GM21515 (cell line): ENCODE results near the gene WNT9A.

ENCODE experiments used
- ATAC-seq: cut with Tn5 transposase; IDR thresholded peaks from one replicate; pipeline ENCODE4 v1.9.1; 2021; ENCODE audit not compliant: unreplicated experiment

The WNT9A gene

DNA sequence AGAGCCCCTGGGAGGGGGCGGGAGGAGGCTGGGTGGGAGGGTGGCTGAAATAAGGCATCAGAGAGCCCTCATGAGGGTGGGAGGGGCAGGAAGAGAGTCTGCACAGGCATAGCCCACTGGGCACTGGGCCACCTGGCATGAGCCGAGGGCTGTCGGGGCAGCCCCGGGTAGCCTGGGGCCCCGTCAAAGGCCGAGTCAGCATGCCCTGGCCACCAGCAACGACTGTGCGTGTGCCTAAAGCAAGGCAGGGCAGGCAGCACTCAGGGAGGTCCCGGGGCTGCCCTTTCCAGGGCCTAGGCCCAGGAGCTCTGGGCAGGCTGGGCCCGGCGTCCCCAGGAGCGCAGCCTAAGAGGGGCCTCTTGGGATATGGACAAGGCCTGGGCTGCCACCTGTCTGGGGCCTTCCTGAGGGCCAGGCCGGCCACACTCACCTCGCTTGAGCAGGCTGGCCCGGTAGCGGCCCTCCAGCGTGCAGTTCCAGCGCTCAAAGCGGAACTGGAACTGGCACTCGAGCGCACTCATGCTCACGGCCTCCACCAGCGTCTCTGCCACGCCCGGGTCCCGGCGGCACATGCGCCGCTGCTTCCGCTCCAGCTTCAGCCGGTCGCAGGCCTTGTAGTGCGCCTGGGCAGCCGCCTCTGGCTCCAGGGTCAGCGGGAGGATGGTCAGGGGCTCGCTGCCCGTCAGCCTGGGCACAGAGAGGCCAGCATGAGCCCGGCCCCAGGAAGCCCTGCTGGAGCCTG, 22.7 kb downstream of the WNT9A start:
- ATAC-seq: no peak

DNA sequence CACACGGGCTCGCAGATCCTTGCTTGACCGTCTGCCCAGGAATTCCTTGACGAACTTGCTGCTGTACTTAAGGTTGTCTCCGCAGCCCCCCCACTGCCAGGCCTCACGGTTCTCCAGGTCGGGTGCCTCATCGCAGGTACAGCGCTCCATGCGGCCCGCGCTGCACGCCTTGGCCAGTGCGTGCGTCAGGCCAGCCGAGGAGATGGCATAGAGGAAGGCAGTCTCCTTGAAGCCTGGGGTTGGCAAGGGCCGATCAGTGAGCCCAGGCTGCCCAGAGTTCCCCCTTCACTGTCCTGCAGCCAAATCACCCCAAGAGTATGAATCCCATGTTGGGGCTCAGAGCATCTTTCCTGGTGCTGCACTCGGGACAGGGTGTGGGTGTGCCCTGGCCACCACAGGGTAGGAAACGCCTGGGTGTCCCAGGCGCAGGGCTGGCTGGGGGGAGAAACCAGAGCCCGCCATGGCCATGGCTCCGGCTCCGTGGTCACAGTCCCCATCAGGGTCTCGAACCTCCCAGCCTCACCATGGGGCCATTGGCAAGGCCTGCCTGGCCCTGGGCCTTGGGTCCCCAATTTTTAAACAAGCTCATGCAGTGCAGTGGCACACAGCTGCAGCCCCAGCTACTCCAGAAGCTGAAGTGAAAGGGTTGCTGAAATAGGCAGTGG, 23.4 kb downstream of the WNT9A start:
- no peak for ATAC-seq

GRCh38 chr1:227923353-227924167, 24.2 kb downstream of the WNT9A start:
- ATAC-seq: no peak

DNA sequence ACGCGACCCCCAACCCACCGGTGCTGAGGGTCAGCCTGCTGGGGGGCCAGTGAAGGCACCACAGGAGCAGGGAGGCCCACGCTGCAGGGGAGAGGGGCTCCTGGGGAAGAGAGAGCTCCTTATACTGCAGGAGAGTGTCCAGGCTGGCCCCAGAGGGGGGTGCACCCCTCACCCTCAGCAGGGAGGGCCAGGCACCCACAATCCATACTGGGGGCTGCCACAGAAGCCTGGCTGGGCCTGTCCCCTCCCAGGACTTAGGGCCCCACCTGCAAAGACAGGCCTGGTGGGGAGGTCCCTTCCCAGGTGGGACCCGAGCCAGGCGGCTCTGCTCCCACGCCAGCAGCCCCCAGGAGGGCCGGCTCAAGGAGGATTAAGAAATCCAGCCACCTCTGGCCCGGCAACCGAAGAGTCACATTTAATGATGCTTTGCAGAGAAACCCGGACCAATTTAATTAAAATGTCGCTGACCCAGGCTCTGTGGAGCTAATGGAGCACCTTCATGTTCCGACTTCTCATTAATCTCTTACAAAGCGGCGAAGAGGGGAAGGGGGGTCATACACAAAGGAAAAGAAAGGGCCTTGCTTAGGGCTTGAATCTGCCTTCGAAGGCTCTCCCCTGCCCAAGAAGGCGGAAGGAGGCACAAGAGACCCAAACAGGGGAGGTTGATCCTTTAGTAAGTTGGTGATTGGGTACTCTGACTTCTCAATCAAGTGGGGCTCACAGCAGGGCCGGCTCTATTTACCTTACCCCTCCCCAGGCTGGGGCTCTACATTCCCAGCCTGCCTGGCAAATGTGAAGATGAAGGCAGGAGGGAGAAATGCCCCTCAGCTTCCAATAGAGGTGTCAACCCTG, 25.0 kb downstream of the WNT9A start:
- no peak for ATAC-seq

- no peak for ATAC-seq
Measured at GRCh38 chr1:227921461-227922185, 26.1 kb downstream of the WNT9A start.

- ATAC-seq: no peak
Measured at GRCh38 chr1:227920896-227921295, 26.8 kb downstream of the WNT9A start.

GRCh38 chr1:227920426-227920825, 27.3 kb downstream of the WNT9A start:
- ATAC-seq: no peak

DNA sequence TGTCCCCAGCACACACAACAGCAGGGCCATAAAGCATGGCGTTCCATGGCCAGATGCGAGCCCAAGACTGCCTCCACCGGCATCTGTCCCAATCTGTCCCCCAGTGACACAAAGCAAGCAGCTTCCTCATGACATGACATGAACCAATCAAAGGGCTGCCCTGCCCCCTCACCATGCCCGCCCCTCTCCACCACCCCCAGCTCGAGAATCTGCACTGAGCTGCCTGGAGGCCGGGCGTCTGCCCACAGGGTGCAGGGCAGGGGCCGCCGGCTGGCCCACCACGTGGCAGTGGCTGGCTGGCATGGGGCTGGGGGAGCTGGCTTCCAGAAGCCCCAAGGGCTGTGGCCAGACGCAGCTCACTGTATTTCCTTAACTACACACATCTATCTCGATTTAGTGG, 27.8 kb downstream of the WNT9A start:
- no peak for ATAC-seq

DNA sequence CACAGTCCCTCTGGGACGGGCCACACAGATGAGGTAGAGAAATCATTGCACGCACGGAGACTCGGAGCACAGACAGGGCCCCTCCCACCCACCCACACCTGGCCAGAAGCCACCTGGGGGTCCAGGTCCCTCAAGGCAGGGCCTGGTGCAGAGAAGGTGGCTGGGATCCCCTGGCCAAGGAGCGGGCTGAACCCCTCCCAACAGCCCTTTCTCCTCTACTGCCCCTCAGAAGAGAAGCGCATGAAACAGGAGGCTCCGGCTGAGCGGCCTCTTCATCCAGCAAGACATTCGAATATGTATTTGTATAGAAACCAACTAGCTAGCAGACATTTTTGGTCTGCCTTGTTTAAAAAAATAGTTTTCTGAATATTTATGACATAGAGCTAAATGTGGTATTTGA, 29.0 kb downstream of the WNT9A start:
- no peak for ATAC-seq

DNA sequence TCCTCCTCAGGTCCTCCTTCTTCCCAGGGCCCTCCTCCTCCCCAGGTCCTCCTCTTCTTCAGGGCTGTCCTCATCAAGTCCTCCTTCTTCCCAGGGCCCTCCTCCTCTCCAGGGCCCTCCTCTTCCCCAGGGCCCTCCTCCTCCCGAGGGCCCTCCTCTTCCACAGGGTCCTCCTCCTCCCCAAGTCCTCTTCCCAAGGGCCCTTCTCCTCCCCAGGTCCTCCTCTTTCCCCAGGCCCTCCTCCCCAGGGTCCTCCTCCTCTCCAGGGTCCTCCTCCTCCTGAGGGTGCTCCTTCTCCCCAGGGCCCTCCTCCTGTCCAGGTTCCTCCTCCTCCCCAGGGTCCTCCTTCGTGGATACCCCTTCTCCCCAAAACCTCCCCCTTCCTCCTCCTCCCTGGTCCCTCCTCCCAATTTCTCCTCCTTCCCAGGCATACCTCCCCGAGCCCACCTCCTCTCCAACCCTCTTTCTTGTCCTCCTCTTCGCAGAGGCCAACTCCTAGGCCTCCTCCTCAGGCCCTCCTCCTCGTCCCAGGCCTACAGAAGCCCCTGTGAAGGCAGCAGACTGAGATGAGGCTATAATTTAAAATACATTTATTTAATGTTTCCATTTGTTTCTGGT, 29.5 kb downstream of the WNT9A start:
- no peak for ATAC-seq

DNA sequence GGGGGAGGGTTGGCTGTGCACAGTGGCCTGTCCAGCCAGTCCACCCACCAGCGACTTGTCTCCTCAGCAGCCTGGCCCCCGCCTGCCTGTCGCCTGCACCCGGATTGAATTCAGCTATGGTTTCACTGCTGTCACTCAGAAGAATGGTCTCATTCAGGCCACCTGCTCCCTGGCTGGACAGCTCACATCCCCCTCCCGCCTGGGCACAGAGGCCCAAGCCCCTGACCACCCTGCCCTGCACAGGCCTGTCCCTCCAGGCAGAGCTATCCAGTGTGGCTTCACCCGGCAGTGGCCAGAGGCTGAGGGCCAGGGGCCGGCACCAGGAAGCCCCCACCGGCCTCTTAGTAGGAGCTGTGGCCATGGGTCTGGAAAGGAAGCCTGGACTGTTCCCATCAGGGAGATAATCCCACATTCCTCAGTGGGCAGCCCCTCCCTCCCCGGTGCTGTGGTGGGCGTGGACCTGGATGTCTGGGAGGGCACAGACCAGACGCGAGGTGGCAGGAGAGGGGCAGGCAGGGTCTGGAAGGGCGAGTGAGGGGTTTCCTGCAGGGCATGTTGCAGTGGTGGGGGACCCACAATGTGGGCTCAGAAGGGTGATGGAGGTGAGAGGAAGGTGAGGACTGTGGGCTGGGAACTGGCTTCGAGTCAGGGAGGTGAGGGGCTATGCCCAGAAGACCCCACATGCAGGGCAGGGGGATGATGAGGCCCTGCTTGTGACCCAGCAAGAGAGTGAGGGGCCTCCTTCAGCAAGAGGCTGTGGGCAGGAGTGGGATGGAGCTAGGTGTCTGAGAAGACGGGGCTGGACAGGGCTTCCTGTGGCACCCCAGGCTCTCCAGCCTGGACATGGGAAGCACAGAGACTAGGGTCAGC, 30.4 kb downstream of the WNT9A start:
- ATAC-seq: no peak

DNA sequence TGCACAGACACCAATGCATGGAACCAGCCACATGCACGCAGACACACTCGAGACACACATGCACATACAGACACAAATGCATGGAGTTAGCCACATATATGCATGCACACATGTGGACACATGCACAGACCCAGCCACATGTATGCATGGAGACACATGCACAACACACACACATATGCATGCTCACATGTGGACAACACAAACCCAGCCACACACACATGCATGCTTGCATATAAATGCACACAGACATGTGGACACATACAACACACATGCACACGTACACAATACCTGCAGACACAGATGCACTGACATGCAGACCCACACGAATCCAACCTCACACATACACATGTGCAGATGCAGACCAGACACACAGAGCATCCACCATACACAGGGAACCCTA, 31.1 kb downstream of the WNT9A start:
- no peak for ATAC-seq

DNA sequence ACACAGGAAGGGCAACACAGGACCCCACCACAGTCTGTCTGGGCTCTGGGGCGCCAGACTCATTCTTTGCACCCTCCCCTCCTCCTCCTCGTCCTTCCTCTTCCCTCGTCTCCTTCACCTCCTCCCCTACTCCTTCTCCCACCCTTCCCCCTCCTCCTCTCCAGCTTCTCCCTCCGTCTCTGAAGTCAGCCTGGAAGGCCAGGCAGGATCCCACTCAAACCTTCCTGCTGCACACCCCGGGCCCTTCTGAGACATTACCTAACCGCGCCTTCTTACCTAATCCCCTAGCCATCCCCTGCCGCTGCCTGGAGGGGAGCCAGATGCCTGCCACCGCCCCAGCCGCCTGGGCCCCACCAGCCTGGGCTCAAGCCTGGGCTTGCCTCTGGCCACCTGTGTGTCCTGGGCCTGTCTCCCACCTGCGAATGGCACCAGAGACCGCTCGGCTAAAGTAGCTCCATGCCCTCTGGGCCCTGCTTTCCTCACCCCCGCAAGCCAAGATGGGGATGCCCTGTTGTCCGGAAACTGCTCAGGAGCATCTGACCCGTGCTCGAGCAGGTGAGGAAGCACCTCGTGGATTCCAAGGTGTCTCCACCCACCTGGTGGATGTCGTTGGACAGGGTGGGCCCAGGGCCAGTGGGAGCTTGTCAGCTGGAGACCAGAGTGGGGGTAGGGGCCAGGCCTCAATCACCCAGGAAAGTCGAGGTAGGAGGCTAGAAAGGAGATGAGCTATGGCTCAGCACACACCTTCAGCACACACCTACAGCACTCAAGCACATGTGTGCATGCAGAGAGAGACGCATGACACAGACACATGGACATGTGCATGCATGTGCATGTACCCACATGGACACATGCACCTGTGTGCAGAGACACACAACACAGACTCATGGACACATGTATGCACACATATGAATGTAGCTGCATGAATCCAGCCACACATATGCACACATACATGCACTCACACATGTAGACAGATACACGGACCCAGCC, 31.9 kb downstream of the WNT9A start:
- no peak for ATAC-seq

DNA sequence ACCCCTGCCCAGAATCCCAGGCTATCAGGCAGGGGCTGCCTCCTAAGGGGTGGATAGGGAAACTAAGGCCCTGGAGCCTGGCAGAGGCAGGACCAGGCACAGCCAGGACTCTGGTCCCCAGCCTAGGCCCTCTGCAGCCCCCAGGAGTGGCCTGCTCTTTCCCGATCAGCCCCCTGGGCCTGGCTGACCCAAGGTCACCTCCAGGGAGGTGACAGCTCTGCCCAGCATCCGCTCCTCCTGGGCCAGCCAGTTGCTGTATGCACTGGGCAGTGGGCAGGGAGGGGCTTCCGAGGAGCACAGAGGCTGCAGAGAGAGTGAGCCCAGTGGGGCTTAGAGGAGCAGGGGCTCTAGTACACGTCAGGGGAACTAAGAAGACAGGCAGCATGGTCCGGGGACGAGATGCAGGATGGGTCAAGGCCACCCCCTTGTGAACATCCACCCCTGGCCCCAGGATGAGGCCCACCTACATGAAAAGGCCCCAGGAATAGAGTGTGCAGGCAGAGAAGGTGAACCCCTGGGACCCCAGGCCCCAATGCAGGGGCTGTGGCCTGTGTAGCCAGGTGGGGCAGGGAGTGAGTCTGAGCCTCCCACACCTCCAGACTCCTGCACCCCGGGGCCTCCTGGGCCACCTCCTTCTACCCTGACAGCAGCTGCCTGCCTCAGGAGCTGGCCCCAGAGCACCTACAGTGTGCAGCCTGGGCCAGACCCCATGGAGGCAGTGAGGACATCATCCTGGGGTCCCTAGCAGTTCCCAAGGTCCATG, 32.8 kb downstream of the WNT9A start:
- ATAC-seq: no peak

DNA sequence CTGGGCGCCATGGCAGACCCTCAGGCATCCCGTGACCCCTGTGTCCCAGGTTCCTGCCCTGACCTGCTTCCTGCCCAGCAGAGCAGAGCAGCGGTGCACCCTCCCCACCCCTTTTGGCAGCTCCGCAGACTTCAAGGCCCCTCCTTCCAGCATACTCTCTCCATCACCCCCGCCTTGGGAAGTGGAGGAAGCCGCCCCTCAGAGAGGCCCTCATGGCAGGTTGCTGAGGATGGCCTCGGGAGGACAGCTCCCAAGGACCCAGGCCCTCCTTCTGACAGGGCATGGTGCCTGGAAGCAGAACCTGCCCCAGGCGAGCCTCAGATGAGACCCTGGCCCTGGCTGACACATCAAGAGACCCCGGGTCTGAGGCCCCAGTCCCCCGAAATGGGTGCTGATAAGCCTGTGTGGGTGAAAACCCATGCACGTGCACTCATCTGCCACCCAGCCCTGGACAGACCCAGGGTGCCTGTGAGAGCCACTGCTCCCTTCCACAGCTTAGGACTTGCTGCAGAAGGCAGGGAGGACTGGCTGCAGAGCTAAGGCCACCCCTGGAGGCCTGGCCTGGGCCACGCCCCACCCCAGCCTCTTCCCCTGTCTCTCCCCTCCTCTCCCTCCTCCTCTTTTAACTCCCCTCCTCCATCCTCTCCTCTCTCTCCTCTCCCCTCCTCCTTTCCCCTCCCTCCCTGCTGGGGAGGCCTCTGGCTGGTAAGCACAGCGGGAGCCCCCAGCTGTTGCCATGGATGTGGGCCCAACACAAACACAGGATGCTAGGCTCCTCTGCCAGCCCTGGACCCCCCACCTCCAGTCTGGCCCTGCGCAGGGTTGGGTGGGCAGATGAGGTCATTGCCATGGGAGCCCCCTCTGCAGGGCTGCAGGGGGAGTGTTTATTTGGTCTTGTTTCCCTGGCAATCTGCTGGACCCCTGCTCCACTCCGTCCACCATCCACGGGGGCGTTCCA, 33.7 kb downstream of the WNT9A start:
- no peak for ATAC-seq

GRCh38 chr1:227913396-227913763, 34.4 kb downstream of the WNT9A start:
- no peak for ATAC-seq
